Left cardiac atrium (tissue), 4 donors: ENCODE data around the gene PLOD1. TPM values are rescaled to one million over a fixed set of nuclear protein-coding genes. Genes with fewer than 3 reads are reported as not detected.
A peak's percentile ranks its signal among the peaks of the same experiment; 100 is the strongest.
"Not testable (repeated sequence)": the region's sequence is repeated elsewhere in the genome, so short reads cannot be mapped to it uniquely, and the experiment has no call there.

ENCODE experiments used
- ATAC-seq, 2 donors: fragments of 200-7000 bp; cut with Tn5 transposase; one replicate each; pipeline ENCODE4 v1.9.1; 2020; ENCODE audit warnings: mild to moderate bottlenecking in 2 of 2, moderate library complexity in 2 of 2
- DNase-seq: peaks from one replicate; pipeline ENCODE4 v3.0.0-alpha.2; 2020
- intact Hi-C, 2 donors: fragments of 100-400 bp; cut with DNase I; formaldehyde crosslinking; loops; one replicate each; pipeline versions ENCODE4 v1.14.1 to v1.15.1; 2022 to 2023
- total RNA-seq, 2 donors: library from RNA; stranded (reverse); fragmentation: NEBNext Ultra II Directional; extraction: Animal tissue kit (Norgen Biotek cat#: 25700); gene quantifications; one replicate each; pipeline ENCODE4 v1.2.1, GENCODE V29; 2021
- donor health status: DM: no; HTN: yes; CAD: no.
- donor health status: DM: no; HTN: yes; CAD: no; lungs with severe emphysema.
- donor health status: DM: yes; HTN: yes; CAD: no.
- donor health status: Dilated cardiomyopathy.

PLOD1 gene
- total RNA-seq, 2 donors from 2014 or later, result 70.3 to 83.7 TPM

DNA sequence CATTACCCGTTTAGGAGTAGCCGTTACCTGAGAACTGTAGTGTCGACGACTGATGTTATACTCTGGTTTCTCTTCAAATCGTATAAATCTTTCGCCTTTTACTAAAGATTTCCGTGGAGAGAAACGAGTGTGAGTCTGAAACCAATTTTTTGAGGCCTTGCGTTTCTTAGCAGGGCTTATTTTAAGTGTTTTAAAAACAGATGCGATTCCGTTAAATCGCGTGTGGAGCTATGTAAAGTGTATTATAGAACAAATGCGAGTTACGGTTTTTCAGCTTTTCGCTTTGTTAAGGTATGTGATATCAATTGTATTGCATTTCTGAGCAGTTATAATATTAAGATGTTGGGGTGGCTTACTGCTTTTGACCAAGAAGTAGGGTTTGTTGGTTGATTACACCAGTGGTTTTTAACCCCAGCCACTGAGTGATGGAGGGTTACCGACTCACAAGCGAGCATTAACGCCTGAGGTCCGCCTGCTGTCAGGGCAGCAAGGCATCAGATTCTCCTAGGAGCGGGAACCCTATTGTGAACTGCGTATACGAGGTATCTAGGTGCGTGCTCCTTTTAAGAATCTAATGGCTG, 26.3 kb upstream of the PLOD1 start:
- intact Hi-C loops, result loop anchor here in 1 of 2 donors (1.0 kb wide), 1 partner anchor 72 kb away; the partner anchor contains the start of gene MFN2
- DNase-seq, result peak; percentile 51
- peak; percentile 76 to 83 for ATAC-seq

- intact Hi-C loops, ATAC-seq, DNase-seq: not testable (repeated sequence)
Observed at GRCh38 chr1:11910914-11911228, 23.6 kb upstream of the PLOD1 start.

GRCh38 chr1:11912000-11912399, 22.5 kb upstream of the PLOD1 start:
- intact Hi-C loops, result no loop called here
- no peak for DNase-seq
- no peak for ATAC-seq

GRCh38 chr1:11912482-11913216, 21.9 kb upstream of the PLOD1 start:
- DNase-seq, intact Hi-C loops, ATAC-seq: not testable (repeated sequence)

DNA sequence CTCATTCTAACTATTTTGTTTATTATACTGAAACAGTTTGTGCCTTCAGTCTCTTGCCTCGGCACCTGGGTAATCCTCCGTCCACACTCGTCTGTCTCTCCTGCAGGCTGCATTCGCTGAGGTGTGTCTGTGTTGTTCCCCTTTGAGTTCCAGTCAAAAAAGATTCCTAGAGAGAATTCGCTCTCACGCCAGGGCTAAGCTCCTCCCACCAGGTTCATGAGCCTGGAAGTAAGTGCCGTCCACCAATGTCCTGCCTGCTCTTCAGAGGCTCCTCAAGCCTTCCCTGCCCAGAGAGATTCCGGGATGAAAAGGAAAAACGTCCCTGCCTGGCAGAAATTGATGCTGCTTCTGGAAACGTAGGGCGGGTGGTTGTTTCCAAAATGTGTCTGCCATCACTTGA, 21.2 kb upstream of the PLOD1 start:
- intact Hi-C loops, result no loop called here
- DNase-seq, result no peak
- ATAC-seq, result no peak

DNA sequence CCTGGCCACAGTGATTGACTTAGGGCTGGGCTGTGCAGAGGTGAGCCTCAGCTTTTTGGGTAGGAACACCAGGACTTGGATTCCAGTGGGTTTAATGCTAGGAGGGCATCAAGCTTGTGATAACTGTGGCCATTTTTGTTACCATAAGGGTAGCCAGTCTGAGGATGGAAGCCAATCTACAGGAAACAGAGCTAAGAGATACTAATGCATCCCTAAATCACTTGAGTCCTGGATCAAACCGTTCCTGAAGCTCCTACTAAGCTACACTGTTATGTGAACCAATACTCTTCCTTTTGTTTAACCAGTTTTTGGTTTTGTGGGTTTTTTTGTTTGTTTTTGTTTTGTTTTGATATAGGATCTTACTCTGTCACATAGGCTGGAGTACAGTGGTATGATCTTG, 20.5 kb upstream of the PLOD1 start:
- DNase-seq (no peak), ATAC-seq (no peak)
- intact Hi-C loops, result no loop called here

- DNase-seq, result peak; percentile 81
- intact Hi-C loops, result no loop called here
- peak; percentile 73 to 85 for ATAC-seq
Observed at GRCh38 chr1:11918799-11919519, 15.6 kb upstream of the PLOD1 start.

- DNase-seq (no peak), ATAC-seq (no peak)
- intact Hi-C loops, result loop anchor here in 1 of 2 donors (5.0 kb wide), 1 partner anchor 48 kb away; no protein-coding TSS in a partner anchor
Observed at GRCh38 chr1:11919621-11920020, 14.9 kb upstream of the PLOD1 start.

DNA sequence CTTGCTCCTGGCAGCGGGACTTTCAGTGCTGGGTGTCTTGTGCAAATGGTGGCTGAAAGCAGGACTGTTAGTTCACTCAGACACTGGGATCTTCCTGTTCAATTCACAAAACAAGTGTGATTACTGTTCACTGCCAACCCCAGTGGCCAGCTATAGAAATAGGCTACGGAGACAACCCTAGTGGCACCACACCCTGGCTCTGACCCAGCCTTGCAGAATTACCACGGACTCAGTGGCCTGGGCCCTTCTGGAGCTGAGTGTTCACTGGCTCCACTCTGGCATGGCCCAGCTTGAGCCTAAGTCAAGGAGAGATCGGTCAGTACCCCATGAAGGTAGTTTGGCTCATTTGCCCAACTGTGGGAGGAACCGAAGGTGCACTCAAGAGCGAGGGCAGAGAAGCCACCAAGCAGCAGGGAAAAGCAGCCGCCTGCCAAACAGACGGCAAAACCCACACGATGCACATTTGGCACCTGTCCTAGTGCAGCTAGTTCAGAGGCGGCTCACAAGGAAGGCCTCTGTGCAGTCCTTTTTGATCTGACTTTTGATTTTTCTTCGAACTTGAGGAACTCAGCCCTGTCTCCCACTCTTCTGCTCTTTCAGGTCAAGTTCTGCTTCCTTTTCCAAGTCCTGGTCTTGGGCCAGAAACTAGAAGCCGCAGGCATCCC, 14.1 kb upstream of the PLOD1 start:
- ATAC-seq (no peak), DNase-seq (no peak)

GRCh38 chr1:11921022-11921421, 13.5 kb upstream of the PLOD1 start:
- no peak for ATAC-seq
- DNase-seq, result no peak
- intact Hi-C loops, result loop anchor here in 1 of 2 donors (5.0 kb wide), 1 partner anchor 46 kb away; no protein-coding TSS in a partner anchor

More for the DNA sequence above, 14.1 kb upstream of the PLOD1 start:
- intact Hi-C loops, result loop anchor here in 1 of 2 donors (5.0 kb wide), 1 partner anchor 47 kb away; no protein-coding TSS in a partner anchor

GRCh38 chr1:11923069-11923826, 11.3 kb upstream of the PLOD1 start:
- DNase-seq (no peak), ATAC-seq (no peak)
- intact Hi-C loops, result loop anchor here in 1 of 2 donors (5.0 kb wide), 1 partner anchor 44 kb away; no protein-coding TSS in a partner anchor

- DNase-seq (no peak), ATAC-seq (no peak)
- intact Hi-C loops, result loop anchor here in 1 of 2 donors (5.0 kb wide), 1 partner anchor 44 kb away; no protein-coding TSS in a partner anchor
Observed at GRCh38 chr1:11923827-11924113, 10.7 kb upstream of the PLOD1 start.

DNA sequence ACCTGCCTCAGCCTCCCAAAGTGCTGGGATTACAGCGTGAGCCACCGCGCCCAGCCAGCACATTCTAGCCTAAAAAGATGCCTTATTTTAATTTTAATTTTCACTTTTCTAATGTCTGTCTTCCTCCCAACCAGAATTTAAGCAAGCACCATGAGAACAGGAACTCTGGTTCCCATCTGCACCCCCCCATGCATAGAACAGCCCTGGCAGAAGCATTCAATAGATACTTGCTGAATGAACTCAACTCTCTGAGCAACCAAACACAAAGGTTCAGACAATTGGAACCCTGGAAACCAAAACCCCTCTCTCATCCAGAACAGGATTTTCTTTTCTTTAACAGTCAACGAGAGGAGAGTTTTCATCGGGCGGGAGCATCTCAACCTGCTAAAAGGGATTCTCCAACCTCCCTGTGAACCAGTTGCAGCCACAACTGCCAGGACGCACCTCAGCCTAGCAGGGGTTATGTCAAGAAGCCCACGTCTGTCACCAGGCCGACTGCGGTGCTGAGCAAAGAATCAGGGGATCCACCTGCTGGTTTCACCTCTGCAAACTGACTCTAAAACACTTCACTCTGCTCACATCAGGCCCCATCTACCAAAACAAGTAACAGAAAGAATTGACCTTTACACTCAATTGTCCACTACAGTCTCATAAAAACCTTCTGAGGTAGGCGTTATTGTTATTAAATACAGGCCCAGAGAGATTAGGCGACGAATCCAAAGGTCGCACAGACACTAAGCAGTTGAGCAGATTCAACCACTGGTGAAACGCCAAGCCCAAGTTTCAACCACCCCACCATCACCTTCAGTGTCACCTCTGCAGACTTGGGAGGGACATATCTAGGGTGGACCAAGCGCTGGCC, 10.0 kb upstream of the PLOD1 start:
- intact Hi-C loops, result loop anchor here in 1 of 2 donors (5.0 kb wide), 1 partner anchor 43 kb away; no protein-coding TSS in a partner anchor
- DNase-seq, result no peak

GRCh38 chr1:11925196-11925937, 9.2 kb upstream of the PLOD1 start:
- intact Hi-C loops, DNase-seq: not testable (repeated sequence)
- peak in 1 of 2 donors; percentile 4 for ATAC-seq

More for the DNA sequence above, 10.0 kb upstream of the PLOD1 start:
- ATAC-seq, result no peak

GRCh38 chr1:11925938-11926292, 8.6 kb upstream of the PLOD1 start:
- DNase-seq (no peak), ATAC-seq (peak in 1 of 2 donors; percentile 2)
- intact Hi-C loops, result no loop called here

GRCh38 chr1:11927866-11928592, 6.5 kb upstream of the PLOD1 start:
- DNase-seq (no peak), ATAC-seq (no peak)
- intact Hi-C loops, result no loop called here

- ATAC-seq, result peak in 1 of 2 donors; percentile 9
- DNase-seq, result peak; percentile 82
- intact Hi-C loops, result no loop called here
Observed at GRCh38 chr1:11929849-11930248, 4.7 kb upstream of the PLOD1 start.
